B cell (primary cell): ENCODE data around the gene ELL3.

Source experiments
- EZH2 ChIP-seq: IDR thresholded peaks from 2 replicates; pipeline ENCODE4 v1.6.1; 2012; ENCODE audit warnings: borderline replicate concordance, low read depth, mild to moderate bottlenecking, moderate library complexity, low read length; ENCODE audit not compliant: insufficient read depth, poor library complexity, severe bottlenecking
- TF ChIP-seq, protein P1 (sequence below): fragments of 200-600 bp; IDR thresholded peaks from one replicate; pipeline ENCODE4 v1.8.0; 2022; ENCODE audit warnings: antibody characterized with exemption, mild to moderate bottlenecking

DNA sequence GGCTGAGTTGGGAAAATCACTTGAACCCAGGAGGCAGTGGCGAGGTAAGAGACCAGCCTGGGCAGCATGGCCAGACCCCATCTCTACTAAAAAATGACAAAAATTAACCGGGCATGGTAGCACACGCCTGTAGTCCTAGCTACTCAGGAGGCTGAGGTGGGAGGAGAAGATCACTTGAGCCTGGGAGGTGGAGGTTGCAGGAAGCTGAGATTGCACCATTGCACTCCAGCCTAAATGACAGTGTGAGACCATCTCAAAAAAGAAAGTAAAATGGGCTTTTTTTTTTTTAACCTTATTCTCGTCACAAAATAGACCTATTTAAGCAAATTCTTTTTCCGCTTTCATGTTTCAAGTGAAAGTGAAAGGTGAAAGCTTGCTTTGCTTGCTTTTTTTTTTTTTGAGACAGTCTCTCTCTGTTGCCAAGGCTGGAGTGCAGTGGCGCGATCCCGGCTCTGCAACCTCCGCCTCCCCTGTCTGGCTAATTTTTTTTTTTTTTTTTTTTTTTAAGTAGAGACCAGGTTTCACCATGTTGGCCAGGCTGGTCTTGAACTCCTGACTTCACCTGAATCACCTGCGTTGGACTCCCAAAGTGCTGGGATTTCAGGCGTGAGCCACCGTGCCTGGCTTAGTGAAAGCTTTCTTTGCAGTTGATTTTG is 26.9 kb downstream of the ELL3 start:
- TF ChIP-seq, protein P1, sequence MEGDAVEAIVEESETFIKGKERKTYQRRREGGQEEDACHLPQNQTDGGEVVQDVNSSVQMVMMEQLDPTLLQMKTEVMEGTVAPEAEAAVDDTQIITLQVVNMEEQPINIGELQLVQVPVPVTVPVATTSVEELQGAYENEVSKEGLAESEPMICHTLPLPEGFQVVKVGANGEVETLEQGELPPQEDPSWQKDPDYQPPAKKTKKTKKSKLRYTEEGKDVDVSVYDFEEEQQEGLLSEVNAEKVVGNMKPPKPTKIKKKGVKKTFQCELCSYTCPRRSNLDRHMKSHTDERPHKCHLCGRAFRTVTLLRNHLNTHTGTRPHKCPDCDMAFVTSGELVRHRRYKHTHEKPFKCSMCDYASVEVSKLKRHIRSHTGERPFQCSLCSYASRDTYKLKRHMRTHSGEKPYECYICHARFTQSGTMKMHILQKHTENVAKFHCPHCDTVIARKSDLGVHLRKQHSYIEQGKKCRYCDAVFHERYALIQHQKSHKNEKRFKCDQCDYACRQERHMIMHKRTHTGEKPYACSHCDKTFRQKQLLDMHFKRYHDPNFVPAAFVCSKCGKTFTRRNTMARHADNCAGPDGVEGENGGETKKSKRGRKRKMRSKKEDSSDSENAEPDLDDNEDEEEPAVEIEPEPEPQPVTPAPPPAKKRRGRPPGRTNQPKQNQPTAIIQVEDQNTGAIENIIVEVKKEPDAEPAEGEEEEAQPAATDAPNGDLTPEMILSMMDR: no peak
- no peak for TF ChIP-seq EZH2
